GM18867 (cell line): ENCODE data around the gene GTF3C1.

Experiments
- ATAC-seq: cut with Tn5 transposase; IDR thresholded peaks from one replicate; pipeline ENCODE4 v1.9.1; 2021; ENCODE audit warnings: mild to moderate bottlenecking, moderate library complexity; ENCODE audit not compliant: unreplicated experiment

The GTF3C1 gene

DNA sequence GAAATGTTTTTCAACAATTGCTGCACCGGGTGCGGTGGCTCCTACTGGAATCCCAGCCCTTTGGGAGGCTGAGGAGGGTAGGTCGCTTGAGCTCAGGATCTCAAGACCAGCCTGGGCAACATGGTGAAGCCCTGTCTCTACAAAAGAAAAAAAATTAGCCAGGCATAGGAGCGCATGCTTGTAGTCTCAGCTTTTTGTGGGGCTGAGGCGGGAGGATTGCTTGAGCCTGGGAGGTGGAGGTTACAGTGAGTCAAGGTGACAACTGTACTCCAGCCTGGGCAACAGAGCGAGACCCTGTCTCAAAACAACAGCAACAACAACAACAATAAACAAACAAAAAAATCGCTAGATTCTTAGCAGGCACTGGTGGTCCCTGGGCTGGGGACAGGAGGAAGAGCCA is 119.2 kb downstream of the GTF3C1 start:
- ATAC-seq = no peak

DNA sequence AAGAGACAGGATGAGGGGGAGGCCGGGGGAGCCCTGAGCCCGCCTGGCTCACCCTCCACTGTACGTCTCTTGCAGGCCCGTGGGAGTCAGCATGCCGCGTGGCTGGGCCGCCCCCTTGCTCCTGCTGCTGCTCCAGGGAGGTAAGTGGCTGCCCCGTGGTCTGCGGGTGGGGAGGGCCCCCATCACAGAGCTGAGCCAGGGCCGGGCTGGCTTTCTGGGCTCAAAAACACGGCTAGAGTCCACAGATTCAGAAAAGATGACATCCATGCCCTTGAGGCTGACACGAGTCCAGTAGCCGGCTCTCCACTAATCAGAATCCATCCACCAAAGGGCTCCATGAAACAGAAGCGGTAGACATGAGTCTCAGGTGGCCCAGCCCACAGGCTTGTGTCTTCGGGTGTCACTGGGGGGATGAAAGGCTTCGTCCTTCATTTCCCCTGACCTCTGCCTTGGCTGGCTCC is 119.7 kb downstream of the GTF3C1 start:
- no peak for ATAC-seq

DNA sequence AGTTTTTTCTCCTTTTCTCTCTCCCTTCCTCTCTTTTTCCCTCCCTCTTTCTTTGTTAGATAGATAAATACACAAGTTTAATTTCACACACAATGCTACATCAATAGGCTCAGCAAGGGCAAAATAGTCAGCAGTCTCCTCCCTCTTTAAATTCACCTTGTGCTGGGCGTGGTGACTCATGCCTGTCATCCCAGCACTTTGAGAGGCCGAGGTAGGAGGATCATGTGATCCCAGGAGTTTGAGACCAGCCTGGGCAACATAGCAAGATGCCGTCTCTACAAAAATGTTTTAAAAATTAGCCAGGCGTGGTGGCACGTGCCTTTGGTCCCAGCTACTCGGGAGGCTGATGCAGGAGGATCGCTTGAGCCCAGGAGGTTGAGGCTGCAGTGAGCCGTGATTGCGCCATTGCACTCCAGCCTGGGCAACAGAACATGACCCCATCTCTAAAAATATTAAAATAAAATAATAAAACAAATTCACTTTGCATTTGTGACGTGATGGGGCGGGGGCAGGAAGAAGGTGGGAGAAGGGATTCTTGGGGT is 120.3 kb downstream of the GTF3C1 start:
- ATAC-seq = no peak

DNA sequence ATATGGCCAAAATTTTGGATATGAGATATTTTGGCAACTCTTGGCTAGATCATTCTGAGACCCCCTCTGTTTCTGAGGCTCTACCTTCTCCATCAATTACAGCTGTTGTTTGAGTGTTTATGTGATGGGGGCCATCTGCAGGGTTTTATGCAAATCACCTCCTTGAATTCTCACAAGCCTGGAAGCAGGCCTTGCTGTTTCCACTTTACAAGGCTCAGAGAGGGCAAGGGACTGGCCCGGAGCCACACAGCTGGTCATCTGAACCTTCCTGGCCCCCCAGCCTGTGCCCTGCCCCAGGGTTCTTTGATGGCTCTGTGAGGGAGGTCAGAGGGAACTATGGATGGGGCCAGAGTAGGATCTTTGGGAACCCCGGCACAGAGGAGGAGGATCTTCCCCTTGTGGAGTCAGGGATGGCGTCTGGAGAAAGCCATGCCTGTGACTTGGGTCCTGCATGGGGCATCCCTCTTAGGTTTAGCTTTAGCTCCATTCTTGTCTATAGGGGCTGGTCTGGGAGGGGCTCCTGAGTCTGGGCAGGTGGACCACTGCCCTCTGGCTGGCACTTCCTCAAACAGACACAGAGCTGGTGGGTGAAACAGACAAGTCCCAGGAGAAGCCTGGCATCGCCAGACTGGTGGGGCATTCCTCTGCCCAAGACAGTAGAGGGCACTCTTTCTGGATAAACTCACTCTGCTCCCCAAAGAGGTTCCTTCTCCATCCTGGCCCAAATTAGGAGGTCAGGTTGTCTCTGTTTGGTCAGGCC is 121.5 kb downstream of the GTF3C1 start:
- ATAC-seq = no peak

DNA sequence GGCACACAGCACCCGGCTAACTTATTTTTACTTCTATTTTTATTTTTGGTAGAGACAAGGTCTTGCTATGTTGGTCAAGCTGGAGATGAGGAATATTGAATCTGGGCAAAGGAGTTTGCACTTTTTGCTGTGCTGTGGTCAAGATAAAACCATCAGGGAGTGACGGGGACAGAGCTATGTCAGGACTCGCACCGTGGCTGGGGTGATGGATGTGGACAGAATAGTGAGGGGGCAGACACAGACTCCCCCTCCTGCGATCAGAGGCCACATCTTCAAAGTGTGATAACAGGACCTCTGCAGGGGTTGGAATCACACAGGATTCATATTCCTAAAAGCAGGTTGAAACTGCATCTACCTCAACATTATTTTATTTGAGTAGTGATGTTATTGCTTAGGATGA is 122.2 kb downstream of the GTF3C1 start:
- ATAC-seq = no peak

DNA sequence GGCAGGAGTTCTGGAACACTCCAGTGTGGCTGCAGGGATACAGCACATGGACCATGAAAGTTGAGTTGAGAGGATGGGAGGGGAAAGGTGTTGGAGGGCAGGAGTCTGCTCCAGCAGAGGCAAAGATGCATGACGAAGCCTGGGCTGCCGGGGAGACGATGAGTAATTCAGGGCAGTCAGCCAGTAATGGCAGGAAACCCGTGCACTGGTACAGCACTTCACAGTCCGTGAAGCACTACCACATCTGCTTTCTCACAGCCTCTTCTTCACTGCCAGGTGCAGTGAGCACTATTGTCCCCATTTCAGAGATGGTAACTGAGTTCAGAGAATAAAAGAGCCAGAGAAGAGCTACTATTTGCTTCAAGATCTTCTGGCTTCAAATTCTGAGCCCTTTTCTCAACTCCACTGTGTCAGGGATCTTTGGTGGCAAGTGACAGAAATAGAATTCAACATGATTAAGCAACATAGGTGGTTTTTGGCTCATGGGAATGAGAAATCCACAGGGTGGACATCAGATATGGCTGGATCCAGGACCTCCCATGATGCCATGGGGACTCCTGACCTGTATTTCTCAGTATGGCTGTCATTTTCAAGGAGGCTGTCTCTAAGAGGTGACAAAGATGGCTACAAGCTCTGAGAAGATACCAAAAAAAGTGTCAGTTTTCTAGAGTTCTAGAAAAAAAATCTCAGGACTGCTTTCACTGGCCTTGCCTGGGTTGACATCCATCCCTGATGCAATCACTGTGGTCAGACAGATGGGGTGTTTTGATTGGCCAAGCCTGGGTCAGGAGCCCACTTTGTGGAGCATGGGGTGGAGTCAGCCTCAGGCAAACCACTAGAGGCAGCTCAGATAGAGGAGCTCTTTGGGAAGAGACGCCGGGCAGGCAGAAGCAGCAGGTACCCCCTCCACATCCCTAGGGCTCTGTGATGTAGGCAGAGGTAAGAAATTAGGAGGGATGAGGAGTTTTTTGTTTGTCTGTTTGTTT is 123.0 kb downstream of the GTF3C1 start:
- peak; percentile 91 for ATAC-seq

DNA sequence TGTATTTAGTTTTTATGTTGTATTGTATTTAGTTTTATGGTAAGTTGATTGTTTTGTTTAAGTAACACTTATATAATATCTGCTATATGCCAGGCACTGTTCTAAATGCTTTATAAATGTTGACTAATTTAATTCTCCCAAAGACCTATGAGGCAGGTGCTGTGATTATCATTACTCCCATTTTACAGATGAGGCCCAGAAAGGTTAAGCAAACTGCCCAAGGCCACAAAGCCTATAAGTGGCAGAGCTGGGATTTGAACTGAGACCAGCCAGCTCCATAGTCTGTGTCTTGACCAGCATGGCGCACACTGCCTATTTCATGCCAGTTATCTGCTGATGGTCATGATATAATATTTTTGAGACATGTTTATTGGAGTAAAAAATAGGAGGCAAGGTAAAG is 123.8 kb downstream of the GTF3C1 start:
- no peak for ATAC-seq

DNA sequence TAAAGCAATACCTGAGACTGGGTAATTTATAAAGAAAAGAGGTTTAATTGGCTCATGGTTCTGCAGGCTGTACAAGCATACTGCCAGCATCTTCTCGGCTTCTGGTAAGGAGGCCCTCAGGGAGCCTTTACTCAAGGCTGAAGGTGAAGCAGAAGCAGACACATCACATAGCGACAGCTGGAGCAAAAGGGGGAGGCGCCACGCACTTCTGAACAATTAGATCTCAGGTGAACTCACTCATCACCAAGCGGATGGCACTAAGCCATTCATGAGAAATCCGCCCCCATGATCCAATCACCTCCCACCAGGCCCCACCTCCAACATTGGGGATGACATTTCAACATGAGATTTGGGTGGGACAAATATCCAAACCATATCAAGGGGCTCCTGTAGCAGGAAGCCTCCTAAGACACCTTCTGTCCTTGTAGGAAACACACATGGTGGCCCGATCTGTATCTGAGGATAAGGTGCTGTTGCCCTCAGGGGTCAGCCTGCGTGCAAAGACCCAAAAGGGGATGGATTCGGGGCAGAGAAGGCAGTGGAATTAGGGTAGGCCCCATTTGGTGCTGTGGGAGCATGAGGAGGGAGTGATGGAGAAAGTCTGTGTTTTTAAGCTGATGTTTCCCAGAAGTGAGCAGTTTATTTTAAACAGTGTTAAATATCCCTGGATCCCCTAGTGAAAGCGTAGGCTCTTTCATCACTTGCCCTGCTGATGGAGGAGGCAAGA is 124.8 kb downstream of the GTF3C1 start:
- ATAC-seq = no peak

DNA sequence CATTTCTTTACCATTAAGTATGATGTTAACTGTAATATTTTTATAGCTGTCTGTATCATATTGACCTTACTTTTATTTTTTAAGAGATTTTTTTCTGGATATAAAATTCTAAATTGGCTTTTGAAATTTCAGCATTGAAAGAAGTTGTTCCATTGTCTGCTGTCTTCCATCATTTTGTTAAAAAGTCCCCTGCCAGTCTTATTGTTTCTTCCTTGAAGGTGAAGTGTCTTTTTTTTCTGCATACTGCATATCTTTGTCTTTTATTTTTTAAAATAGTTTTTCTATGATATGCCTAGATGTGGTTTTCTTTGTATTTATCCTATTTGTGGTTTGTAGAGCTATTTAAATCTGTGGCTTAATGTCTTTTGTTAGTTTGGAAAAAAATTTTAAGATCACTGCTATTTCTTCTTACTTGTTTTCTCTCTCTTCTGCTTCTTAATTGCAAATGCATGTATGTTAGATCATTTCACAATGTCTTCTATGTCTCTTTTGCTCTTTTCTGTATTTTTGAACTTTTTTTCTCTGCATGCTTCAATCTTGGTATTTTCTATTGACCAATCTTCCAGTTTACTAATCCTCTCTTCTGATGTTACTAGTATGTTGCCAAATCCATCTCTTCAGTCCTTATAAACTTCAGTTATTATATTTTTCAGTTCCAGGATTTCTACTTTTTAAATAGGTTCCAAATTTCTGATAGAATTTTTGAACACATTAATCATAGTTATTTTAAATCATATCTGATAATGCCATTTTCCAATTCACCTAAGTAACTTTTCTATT is 127.6 kb downstream of the GTF3C1 start:
- ATAC-seq = no peak

DNA sequence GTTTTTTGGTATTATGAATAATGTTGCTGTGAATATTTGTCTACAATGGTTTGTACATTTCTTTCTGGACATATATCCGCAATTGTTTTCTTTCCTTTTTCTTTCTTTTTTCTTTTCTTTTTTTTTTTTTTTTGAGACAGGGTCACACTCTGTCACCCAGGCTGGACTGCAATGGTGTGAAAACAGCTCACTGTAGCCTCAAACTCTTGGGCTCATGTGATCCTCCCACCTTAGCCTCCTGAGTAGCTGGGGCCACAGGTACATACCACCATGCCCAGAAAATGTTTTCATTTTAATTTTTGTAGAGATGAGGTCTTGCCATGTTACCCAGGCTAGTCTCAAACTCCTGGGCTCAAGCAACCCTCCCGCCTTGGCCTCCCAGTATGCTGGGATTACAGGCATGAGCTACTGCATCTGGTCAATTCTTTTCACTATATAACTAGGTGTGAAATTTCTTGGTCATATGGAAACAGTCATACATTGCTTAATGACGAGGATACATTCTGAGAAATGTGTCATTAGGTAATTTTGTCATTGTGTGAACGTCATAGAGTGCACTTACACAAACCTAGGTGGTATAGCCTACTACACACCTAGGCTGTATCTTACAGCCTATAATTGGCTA is 132.6 kb downstream of the GTF3C1 start:
- ATAC-seq = no peak

DNA sequence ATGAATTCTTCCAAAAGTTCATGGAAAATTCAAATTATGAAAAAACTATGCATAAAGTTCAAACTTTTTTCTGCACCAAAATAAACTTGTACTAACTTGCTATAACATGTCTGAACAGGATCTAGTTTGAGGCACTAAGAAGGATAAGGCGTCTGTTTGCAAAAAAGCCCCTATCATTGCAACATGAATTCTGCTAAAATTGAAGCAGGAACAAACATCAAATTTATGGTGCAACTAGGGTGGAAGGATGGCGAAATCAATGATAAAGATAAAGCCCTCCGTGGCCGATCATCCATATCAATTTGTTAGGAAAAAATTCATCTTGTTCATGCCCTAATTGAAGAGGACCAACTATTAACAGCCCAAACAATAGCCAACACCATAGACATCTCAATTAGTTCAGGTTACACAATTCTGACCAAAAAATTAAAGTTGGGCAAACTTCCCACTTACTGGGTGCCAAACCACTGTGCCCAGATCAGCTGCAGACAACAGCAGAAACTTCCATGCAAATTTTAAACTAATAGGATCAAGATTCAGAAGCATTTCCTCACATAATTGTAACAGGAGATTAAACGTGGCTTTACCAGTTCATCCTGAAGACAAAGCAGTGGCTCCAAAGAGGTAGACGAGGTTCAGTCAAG is 134.8 kb downstream of the GTF3C1 start:
- ATAC-seq = no peak

DNA sequence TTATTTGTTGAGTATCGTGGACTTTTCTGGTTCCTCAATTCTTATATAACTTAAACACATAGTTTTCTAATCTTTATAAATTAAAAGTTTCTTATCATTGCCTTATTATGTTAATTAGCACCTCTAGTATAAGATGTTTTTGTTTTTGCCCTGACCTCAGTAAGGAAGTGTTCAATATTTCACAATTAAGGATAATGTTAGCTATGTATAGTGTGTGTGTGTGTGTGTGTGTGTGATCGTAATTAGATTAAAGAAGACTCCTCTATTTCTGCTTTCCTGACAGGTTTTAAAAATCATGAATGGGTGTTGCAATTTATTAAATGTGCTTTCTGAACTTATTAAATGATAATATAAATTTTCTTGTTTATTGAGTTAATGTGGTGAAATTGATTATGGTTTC is 135.8 kb downstream of the GTF3C1 start:
- ATAC-seq = no peak

DNA sequence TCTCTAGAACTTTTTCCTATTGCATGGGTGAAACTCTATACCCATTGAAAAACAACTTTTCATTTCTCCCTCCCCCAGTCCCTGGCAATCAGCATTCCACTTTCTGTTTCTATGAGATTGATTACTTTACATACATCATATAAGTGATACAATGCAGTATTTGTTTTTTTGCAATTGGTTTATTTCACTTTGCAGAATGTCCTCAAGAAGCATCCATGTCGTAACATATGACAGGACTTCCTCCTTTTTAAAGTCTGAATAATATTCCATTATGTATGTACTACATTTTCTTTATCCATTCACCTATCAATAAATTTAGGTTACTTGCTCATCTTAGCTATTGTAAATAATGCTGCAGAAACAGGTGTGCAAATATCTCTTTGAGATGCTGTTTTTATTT is 139.0 kb downstream of the GTF3C1 start:
- ATAC-seq = no peak
